ENCODE results near the gene IGF2BP3.

IGF2BP3 gene

DNA sequence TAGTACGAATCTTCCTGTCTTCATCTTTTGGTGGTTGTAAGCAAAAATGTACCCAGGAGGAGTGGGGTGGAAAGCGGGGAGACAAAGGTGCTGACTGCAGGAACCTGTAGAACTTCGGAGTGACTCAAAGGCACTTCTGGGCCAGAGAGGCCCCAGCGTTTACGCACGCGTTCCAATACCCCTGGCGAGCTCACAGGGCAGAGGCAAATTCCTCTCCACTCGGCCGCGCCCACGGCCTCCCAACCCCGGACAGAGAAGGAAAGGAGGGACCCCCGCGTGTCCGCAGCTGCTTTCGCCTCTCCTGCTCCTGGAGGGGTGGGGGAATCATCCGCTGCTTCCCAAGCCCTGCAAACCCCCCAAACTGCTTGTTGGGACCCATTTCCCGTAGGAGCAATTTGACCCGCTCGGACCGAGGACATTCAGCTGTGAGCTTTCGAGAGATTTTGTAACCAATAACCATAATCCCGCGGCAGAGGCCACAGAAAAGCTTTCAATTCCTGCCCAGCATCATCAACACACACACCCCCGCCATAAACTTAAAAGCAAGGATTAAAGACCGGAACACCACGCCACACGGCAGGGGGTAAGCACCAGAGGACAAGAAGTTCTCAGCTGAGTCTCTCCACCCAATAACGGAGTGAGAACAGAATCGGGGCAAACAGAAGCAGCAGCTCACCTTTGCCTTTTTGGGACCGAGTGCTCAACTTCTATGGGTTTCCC lies 2.3 kb downstream of the IGF2BP3 start:
- no peaks in the 10 kb centered on the region for H3K27me3 ChIP-seq (ENCODE audit: low read depth)
- peak; percentile 61 to 71 for DNase-seq (ENCODE audit: low spot score in 2 of 2)
- no peaks in the 10 kb centered on the region for H3K9me3 ChIP-seq
- peak overlapping the region; percentile 72 for H3K4me3 ChIP-seq
- peaks cover 14% of the 10 kb centered on the region for H3K36me3 ChIP-seq (replicated peaks)
- in situ Hi-C loops (cut with MboI; ENCODE audit: low sequenced_read_pairs), result no loop called here
- H3K4me1 ChIP-seq, result peaks cover 31% of the 10 kb centered on the region

DNA sequence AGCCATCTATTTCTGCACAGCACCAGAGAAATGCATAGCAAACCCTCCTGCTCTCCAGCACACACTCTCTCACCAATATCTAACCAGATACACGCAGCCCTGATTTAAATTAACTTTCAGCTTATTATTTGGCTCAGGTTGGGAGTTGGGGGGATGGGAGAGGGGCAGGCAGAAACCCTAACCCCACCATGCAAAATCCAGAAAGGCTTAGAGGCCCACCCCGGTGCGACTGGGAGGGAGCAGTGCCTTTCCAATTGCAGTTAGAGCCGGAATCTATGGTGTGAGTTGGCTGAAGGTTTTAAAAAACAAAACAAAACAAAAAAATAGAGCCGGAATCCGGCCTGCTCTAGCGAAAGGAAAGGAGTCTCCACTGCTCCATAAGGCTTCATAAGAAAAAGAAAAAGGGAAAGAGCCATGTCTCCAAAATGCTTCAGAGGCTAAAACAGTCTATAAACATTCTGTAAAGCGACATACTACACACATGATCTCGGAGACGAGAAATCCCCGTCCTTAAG lies 2.9 kb downstream of the IGF2BP3 start:
- H3K36me3 ChIP-seq (replicated peaks), result peaks cover 19% of the 10 kb centered on the region
- H3K27me3 ChIP-seq (ENCODE audit: low read depth), result no peaks in the 10 kb centered on the region
- H3K4me1 ChIP-seq, result peaks cover 31% of the 10 kb centered on the region
- in situ Hi-C loops (cut with MboI; ENCODE audit: low sequenced_read_pairs), result no loop called here
- DNase-seq (ENCODE audit: low spot score in 2 of 2), result peak in 1 of 2 experiments; percentile 39
- no peaks in the 10 kb centered on the region for H3K9me3 ChIP-seq
- peak overlapping the region; percentile 72 for H3K4me3 ChIP-seq

DNA sequence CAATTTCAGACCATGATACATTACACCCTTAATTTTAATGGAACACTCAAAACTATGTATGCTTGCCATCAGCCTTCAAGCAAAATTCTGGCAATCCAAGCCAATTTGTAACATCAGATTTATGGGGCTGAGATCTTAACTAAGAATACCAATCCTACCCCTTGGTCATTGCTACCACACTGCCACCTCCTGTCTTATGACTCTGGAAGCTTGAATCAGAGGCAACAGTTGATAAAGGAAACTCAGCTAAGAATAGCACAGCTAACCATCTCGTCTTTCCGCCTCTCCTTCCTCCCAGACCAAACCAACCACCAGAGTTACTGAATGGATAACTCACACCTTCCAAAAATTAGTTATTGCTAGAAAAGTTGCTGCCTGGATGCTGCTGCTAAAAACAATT lies 7.4 kb downstream of the IGF2BP3 start:
- DNase-seq (ENCODE audit: low spot score in 2 of 2), result no peak
- no peaks in the 10 kb centered on the region for H3K9me3 ChIP-seq
- H3K27me3 ChIP-seq (ENCODE audit: low read depth), result no peaks in the 10 kb centered on the region
- H3K36me3 ChIP-seq (replicated peaks), result peaks cover 32% of the 10 kb centered on the region
- H3K4me1 ChIP-seq, result peaks cover 31% of the 10 kb centered on the region
- no peak overlapping the region for H3K4me3 ChIP-seq
- in situ Hi-C loops (cut with MboI; ENCODE audit: low sequenced_read_pairs), result no loop called here

DNA sequence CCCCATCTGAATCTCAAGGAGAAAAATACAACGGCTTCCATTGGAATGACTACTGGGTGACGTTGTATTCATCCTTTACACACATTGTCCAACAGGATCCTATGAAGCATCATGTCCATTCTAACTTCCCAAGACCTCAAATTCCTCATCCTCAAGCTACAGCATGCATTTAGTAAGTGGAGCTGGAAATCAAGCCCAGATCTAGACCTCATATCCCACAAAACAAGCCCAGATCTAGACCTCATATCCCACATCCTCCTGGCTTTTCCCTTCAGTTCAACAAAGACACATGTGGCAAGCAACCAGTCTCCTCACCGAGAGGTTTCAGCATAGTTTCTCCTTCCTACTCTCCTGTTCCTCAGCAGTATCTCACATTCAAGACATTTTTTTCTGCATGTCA lies 12.2 kb downstream of the IGF2BP3 start:
- H3K36me3 ChIP-seq (replicated peaks), result peaks cover 26% of the 10 kb centered on the region
- no peaks in the 10 kb centered on the region for H3K27me3 ChIP-seq (ENCODE audit: low read depth)
- no peak for DNase-seq (ENCODE audit: low spot score in 2 of 2)
- H3K4me1 ChIP-seq, result no peaks in the 10 kb centered on the region
- no peak overlapping the region for H3K4me3 ChIP-seq
- H3K9me3 ChIP-seq, result no peaks in the 10 kb centered on the region
- in situ Hi-C loops (cut with MboI; ENCODE audit: low sequenced_read_pairs), result no loop called here

DNA sequence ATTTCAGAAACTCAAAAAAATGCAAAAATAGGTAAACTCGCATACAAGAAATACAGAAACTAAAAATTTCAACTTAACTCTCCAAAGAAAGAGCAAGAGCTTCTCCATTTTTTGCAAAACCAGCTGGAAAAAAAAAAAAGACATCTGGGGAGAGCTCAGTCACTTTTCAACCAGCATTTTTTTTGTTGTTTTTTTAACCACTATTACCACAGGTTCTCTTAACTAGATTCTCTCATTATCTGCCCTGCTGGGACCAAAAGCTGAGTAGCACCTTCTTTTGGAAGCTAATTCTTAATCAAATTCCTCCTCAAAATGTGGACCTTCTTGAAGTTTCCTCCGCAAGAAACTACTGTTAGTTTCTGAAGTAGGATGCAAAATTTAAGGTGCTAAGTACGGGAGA lies 14.2 kb downstream of the IGF2BP3 start:
- peaks cover 13% of the 10 kb centered on the region for H3K36me3 ChIP-seq (replicated peaks)

DNA sequence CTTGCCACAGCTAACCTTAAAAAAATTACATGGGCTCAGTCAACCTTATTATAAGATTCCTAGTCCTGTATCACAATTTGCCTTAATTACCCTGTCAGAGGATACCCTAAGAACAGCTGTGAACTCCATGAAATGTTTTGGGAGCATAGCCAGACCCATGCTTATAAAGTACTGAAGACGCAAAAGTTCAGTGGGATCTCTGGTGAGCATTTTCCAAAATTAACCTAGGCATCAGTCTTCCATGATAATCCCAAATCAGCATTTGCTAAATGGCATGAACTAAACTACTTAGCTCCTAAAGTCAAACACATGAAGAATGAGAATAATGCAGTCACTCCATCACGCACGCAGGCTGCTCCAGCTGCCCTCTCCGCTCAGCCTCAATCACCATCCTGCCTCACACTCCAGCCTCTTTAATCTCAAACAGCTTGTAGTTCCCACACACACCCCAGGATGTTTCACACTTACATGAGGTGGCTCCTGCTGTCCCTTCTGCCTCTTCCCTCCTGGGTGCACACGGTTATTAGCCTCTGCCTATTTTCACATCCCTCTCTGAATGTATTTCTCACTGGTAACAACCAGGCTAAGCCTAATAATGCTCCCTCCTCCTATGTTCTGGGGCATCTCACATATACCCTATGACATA lies 15.3 kb downstream of the IGF2BP3 start:
- H3K4me3 ChIP-seq, result no peak overlapping the region
- in situ Hi-C loops (cut with MboI; ENCODE audit: low sequenced_read_pairs), result no loop called here
- peaks cover 11% of the 10 kb centered on the region for H3K36me3 ChIP-seq (replicated peaks)
- DNase-seq (ENCODE audit: low spot score in 2 of 2), result no peak
- no peaks in the 10 kb centered on the region for H3K9me3 ChIP-seq
- peaks cover 4% of the 10 kb centered on the region; the same call in 1 of the 2 replicates for H3K4me1 ChIP-seq
- no peaks in the 10 kb centered on the region for H3K27me3 ChIP-seq (ENCODE audit: low read depth)

More for the DNA sequence above, 14.2 kb downstream of the IGF2BP3 start:
- H3K27me3 ChIP-seq (ENCODE audit: low read depth), result no peaks in the 10 kb centered on the region
- H3K9me3 ChIP-seq, result no peaks in the 10 kb centered on the region
- no peaks in the 10 kb centered on the region for H3K4me1 ChIP-seq
- DNase-seq (ENCODE audit: low spot score in 2 of 2), result no peak
- H3K4me3 ChIP-seq, result no peak overlapping the region
- in situ Hi-C loops (cut with MboI; ENCODE audit: low sequenced_read_pairs), result no loop called here

DNA sequence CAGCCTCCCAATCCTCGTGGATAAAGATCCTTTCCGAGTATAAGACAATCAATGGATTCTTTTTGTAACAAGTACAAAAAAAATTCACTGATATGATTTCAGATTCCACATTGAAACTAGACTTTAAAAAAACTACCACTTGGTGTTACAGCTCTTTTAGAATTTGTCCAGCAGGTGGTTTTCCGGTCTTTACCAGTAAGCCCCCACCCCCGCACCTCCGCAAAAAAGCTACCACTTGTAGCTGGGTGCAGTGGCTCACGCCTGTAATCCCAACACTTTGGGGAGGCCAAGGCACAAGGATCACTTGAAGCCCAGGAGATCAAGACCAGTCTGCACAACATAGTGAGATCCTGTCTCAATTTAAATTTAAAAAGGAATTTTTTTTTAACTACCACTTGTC lies 19.8 kb downstream of the IGF2BP3 start:
- H3K27me3 ChIP-seq (ENCODE audit: low read depth), result no peaks in the 10 kb centered on the region
- H3K4me3 ChIP-seq, result no peak overlapping the region
- in situ Hi-C loops (cut with MboI; ENCODE audit: low sequenced_read_pairs), result no loop called here
- H3K9me3 ChIP-seq, result no peaks in the 10 kb centered on the region
- H3K36me3 ChIP-seq (replicated peaks), result peaks cover 7% of the 10 kb centered on the region
- DNase-seq (ENCODE audit: low spot score in 2 of 2), result peak in 1 of 2 experiments; percentile 33
- peaks cover 8% of the 10 kb centered on the region for H3K4me1 ChIP-seq

DNA sequence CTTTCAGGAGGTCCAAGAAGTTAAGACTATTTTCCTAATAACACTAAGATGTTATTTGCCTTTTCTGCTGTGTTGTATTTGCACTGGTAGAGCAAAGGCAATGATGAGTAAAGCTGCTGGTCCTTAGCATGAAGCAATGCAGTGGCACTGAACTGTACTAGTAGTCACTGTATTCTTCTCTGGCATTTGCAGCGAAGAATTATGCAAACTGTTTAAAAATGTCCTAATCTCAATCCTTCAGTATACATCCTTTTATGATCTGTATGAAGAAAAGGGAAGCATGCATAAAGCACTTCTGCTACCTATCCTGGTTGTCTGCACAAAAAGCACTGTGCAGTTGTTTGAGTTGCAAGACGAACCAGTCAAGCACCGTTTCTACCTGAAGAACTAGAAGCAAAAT lies 20.4 kb downstream of the IGF2BP3 start:
- Histone ChIP-seq H3K4me3 (no peak overlapping the region), H3K36me3 (replicated peaks) (peaks cover 9% of the 10 kb centered on the region), H3K4me1 (peaks cover 11% of the 10 kb centered on the region), H3K9me3 (no peaks in the 10 kb centered on the region), H3K27me3 (ENCODE audit: low read depth) (no peaks in the 10 kb centered on the region)
- no peak for DNase-seq (ENCODE audit: low spot score in 2 of 2)
- in situ Hi-C loops (cut with MboI; ENCODE audit: low sequenced_read_pairs), result no loop called here

DNA sequence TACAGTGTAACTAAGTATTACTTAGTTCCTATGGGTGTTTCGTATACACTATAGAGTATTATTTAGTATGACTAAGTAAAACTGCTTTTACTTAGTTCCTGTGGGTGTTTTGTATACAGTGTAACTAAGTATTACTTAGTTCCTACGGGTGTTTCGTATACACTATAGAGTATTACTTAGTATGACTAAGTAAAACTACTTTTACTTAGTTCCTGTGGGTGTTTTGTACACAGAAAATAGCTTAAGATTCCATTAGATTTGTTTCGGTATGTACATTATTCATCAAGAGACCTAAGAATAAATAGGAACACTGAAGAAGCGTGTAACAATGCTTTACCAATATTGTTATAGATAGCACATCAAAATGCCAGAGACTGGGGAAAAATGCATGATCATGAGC lies 25.0 kb downstream of the IGF2BP3 start:
- H3K36me3 ChIP-seq (replicated peaks), result peaks cover 9% of the 10 kb centered on the region
- H3K4me1 ChIP-seq, result peaks cover 10% of the 10 kb centered on the region
- H3K4me3 ChIP-seq, result no peak overlapping the region
- DNase-seq (ENCODE audit: low spot score in 2 of 2), result no peak
- H3K9me3 ChIP-seq, result no peaks in the 10 kb centered on the region
- H3K27me3 ChIP-seq (ENCODE audit: low read depth), result no peaks in the 10 kb centered on the region
- in situ Hi-C loops (cut with MboI; ENCODE audit: low sequenced_read_pairs), result no loop called here

DNA sequence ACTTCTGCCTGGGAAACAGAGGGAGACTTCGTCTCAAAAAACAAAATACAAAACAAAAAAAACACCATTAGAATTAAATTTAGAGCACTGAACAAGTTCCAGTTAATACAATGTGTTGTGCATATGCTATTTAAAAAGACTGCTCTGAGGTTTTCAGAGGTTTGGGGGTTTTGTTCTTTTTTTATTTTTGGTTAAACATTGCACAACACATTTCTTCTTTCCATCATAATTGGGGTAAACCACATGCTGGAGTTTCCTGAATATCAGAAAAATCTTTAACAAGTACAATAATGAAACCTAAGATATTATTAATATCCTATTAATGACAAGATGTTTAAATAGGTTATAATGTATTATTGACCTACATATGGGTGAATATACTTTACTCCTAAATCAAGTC lies 26.3 kb downstream of the IGF2BP3 start:
- in situ Hi-C loops (cut with MboI; ENCODE audit: low sequenced_read_pairs), result no loop called here
- no peaks in the 10 kb centered on the region for H3K9me3 ChIP-seq
- H3K4me1 ChIP-seq, result peaks cover 10% of the 10 kb centered on the region
- H3K27me3 ChIP-seq (ENCODE audit: low read depth), result no peaks in the 10 kb centered on the region
- H3K36me3 ChIP-seq (replicated peaks), result peaks cover 6% of the 10 kb centered on the region
- H3K4me3 ChIP-seq, result no peak overlapping the region
- DNase-seq (ENCODE audit: low spot score in 2 of 2), result no peak

DNA sequence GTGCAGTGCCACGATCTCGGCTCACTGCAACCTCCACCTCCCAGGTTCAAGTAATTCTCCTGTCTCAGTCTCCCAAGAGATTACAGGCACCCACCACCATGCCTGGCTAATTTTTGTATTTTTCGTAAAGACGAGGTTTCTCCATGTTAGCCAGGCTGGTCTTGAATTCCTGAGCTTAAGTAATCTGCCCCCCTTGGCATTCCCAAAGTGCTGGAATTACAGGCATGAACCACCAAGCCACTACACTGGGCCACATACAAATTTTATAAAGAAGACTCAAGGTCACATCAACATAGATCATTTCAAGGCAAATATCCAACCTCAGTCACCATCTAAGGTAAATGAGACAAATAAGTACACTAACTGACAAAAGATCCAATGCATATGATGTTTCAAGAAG lies 32.1 kb downstream of the IGF2BP3 start:
- Histone ChIP-seq H3K4me3 (no peak overlapping the region), H3K27me3 (ENCODE audit: low read depth) (no peaks in the 10 kb centered on the region), H3K36me3 (replicated peaks) (peaks cover 3% of the 10 kb centered on the region), H3K4me1 (peaks cover 3% of the 10 kb centered on the region; the same call in 1 of the 2 replicates), H3K9me3 (no peaks in the 10 kb centered on the region)
- in situ Hi-C loops (cut with MboI; ENCODE audit: low sequenced_read_pairs), result no loop called here
- DNase-seq (ENCODE audit: low spot score in 2 of 2), result no peak

DNA sequence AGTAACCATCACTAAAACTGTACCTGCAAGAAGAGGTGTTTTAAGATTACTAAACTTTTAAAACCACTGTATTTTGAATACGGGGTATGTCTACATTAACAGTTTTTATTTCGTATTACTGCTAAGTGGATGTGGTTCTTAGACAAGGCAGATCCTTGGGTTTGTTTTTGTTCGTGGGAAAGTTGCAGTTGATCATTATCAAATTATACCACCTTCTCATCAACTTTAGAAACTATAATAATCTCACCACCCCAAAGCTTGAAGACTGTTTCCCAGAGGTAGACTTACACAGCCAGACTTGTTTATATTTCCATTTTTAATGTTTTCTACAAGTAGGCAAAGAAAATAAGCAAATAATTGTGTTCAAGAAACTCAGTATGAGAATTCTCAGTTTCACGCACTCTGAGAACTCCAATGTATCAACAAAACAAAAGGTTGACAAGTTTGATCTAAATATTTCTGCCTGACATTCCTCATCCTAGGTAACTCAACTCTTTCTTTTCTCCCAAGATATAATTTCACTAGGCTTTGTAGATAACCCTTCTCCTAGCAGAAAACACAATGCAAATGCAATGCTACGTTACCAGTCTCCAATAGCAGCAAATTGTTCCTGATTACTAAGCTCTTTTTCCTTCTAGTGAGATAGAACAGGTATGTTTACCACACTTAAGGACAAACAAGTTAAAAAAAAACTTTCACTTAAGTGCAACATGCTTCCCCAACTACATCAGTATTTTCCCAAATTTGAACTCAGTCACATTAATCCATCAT lies 36.0 kb downstream of the IGF2BP3 start:
- no peak for DNase-seq (ENCODE audit: low spot score in 2 of 2)
- Histone ChIP-seq H3K4me1 (peaks cover 28% of the 10 kb centered on the region), H3K4me3 (no peak overlapping the region), H3K36me3 (replicated peaks) (0 out of 2 replicates have a peak, but pooled peaks cover 3% of the 10 kb centered on the region), H3K27me3 (ENCODE audit: low read depth) (no peaks in the 10 kb centered on the region), H3K9me3 (no peaks in the 10 kb centered on the region)
- in situ Hi-C loops (cut with MboI; ENCODE audit: low sequenced_read_pairs), result no loop called here

DNA sequence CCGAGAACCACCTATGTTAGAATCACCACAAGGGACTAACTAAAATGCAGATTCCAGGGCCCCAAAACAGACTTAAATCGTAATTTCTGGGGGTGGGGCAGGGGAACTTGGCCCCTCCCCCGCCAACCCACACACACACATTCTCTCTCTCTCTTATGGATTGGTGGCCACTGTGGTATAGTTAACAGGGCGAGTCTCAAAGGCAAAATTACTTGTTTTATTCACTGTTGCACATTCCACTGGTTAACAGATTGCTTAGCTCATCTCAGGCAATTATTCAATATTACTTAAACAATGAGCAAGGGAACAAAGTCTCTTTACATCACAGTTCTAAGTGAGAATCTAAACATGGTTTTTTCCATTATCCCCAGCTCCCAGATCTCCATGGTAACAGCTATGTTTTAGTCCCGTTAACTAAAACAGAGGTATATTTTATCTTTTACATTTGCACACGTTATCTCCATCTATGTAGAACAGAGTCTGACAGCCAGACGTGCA lies 38.5 kb downstream of the IGF2BP3 start:
- in situ Hi-C loops (cut with MboI; ENCODE audit: low sequenced_read_pairs), result no loop called here
- no peaks in the 10 kb centered on the region for H3K36me3 ChIP-seq (replicated peaks)
- no peak overlapping the region for H3K4me3 ChIP-seq
- peaks cover 28% of the 10 kb centered on the region for H3K4me1 ChIP-seq
- H3K9me3 ChIP-seq, result no peaks in the 10 kb centered on the region
- peak; percentile 46 to 54 for DNase-seq (ENCODE audit: low spot score in 2 of 2)
- no peaks in the 10 kb centered on the region for H3K27me3 ChIP-seq (ENCODE audit: low read depth)

DNA sequence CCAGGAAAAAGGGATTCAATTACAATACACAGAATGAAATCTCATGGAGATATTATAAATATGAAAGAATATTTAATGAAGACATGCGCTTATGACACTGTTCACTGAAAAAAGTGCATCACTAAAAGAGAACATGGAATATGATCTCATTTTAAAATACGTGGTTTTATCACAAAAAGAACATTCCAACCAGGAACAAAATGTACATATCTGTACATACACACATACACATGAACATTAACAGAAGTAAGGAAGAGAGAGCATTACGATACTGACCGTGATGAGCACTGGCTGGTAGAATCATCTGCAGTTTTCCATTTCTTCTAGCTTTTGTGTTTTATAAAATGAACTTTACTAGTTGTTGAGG lies 39.4 kb downstream of the IGF2BP3 start:
- H3K36me3 ChIP-seq (replicated peaks), result no peaks in the 10 kb centered on the region
- H3K9me3 ChIP-seq, result no peaks in the 10 kb centered on the region
- no peak overlapping the region for H3K4me3 ChIP-seq
- DNase-seq (ENCODE audit: low spot score in 2 of 2), result no peak
- no peaks in the 10 kb centered on the region for H3K27me3 ChIP-seq (ENCODE audit: low read depth)
- peaks cover 28% of the 10 kb centered on the region for H3K4me1 ChIP-seq
- in situ Hi-C loops (cut with MboI; ENCODE audit: low sequenced_read_pairs), result no loop called here
